Measurements from ENCODE around the gene ABLIM1. TPM values are rescaled to one million over a fixed set of nuclear protein-coding genes. Genes with fewer than 3 reads are reported as not detected.

ABLIM1 gene
- polyA plus RNA-seq, 1 donor from 2014 or later = 10.1 TPM

GRCh38 chr10:114631090-114631665 is 26.9 kb downstream of the ABLIM1 start:
- Histone ChIP-seq H3K9me3 (ENCODE audit: low read length) (no peaks in the 10 kb centered on the region), H3K9ac (ENCODE audit: low read length) (peak overlapping the region; percentile 60), H3K79me2 (replicated peaks; ENCODE audit: insufficient read depth, low read length) (no peaks in the 10 kb centered on the region), H2AFZ (ENCODE audit: low read depth, low read length) (peak overlapping the region; percentile 24), H3K4me2 (ENCODE audit: low read length) (peak overlapping the region; percentile 31), H3F3A (ENCODE audit: insufficient read depth, low read length, poor library complexity, severe bottlenecking) (no peaks in the 10 kb centered on the region), H3K4me3 (ENCODE audit: low read length) (peak overlapping the region; percentile 67), H4K20me1 (ENCODE audit: insufficient read depth) (no peaks in the 10 kb centered on the region), H3K36me3 (ENCODE audit: insufficient read depth, low read length) (no peaks in the 10 kb centered on the region), H3K9me2 (ENCODE audit: insufficient read depth, low read length) (no peaks in the 10 kb centered on the region), H3K27ac (ENCODE audit: low read length) (peak overlapping the region; percentile 29), H3K27me3 (ENCODE audit: insufficient read depth, low read depth, low read length) (peaks cover 6% of the 10 kb centered on the region)
- no peak for TF ChIP-seq POLR2AphosphoS5 (IDR thresholded peaks at IDR 0.05)
- TF ChIP-seq SMC3 (conservative IDR thresholded peaks at IDR 0.05; ENCODE audit: poor library complexity) = no peak
- no peak for TF ChIP-seq TAF1 (IDR thresholded peaks at IDR 0.05; ENCODE audit: low read depth)
- TF ChIP-seq EZH2 (IDR thresholded peaks at IDR 0.05; ENCODE audit: borderline replicate concordance, insufficient read depth, low read length, poor library complexity, severe bottlenecking) = no peak
- no peak for TF ChIP-seq REST (IDR thresholded peaks at IDR 0.05; ENCODE audit: borderline replicate concordance)

- Histone ChIP-seq H3K27me3 (ENCODE audit: insufficient read depth, low read depth, low read length) (peaks cover 6% of the 10 kb centered on the region), H4K20me1 (ENCODE audit: insufficient read depth) (no peaks in the 10 kb centered on the region), H3K9me3 (ENCODE audit: low read length) (no peaks in the 10 kb centered on the region), H2AFZ (ENCODE audit: low read depth, low read length) (no peak overlapping the region), H3K4me2 (ENCODE audit: low read length) (peak overlapping the region; percentile 31), H3F3A (ENCODE audit: insufficient read depth, low read length, poor library complexity, severe bottlenecking) (no peaks in the 10 kb centered on the region), H3K36me3 (ENCODE audit: insufficient read depth, low read length) (no peaks in the 10 kb centered on the region), H3K9ac (ENCODE audit: low read length) (no peak overlapping the region), H3K27ac (ENCODE audit: low read length) (peak overlapping the region; percentile 18), H3K79me2 (replicated peaks; ENCODE audit: insufficient read depth, low read length) (no peaks in the 10 kb centered on the region), H3K4me3 (ENCODE audit: low read length) (peak overlapping the region; percentile 67), H3K9me2 (ENCODE audit: insufficient read depth, low read length) (no peaks in the 10 kb centered on the region)
- no peak for TF ChIP-seq REST (IDR thresholded peaks at IDR 0.05; ENCODE audit: borderline replicate concordance)
- no peak for TF ChIP-seq TAF1 (IDR thresholded peaks at IDR 0.05; ENCODE audit: low read depth)
- TF ChIP-seq RAD21 (conservative IDR thresholded peaks at IDR 0.05) = no peak
- TF ChIP-seq EZH2 (IDR thresholded peaks at IDR 0.05; ENCODE audit: borderline replicate concordance, insufficient read depth, low read length, poor library complexity, severe bottlenecking) = no peak
- TF ChIP-seq POLR2AphosphoS5 (IDR thresholded peaks at IDR 0.05) = no peak
- no peak for TF ChIP-seq MXI1 (conservative IDR thresholded peaks at IDR 0.05; ENCODE audit: poor library complexity, severe bottlenecking)
- TF ChIP-seq EP300 (conservative IDR thresholded peaks at IDR 0.05; ENCODE audit: poor library complexity, severe bottlenecking) = no peak
- no peak for TF ChIP-seq SMC3 (conservative IDR thresholded peaks at IDR 0.05; ENCODE audit: poor library complexity)
- no peak for TF ChIP-seq CTCF (IDR thresholded peaks at IDR 0.05; ENCODE audit: poor library complexity, severe bottlenecking)
These were observed 28.0 kb downstream of the ABLIM1 start for GRCh38 chr10:114629824-114630730.
